ENCODE data around the gene PROS1. TPM values are rescaled to one million over a fixed set of nuclear protein-coding genes. Genes with fewer than 3 reads are reported as not detected.

The PROS1 gene
- total and polyA plus RNA-seq, 10 of the 15 experiments (the other 5 are each of a cell fraction or from before 2014, with no cell fraction given) = 0.10 TPM; not detected in 9

DNA sequence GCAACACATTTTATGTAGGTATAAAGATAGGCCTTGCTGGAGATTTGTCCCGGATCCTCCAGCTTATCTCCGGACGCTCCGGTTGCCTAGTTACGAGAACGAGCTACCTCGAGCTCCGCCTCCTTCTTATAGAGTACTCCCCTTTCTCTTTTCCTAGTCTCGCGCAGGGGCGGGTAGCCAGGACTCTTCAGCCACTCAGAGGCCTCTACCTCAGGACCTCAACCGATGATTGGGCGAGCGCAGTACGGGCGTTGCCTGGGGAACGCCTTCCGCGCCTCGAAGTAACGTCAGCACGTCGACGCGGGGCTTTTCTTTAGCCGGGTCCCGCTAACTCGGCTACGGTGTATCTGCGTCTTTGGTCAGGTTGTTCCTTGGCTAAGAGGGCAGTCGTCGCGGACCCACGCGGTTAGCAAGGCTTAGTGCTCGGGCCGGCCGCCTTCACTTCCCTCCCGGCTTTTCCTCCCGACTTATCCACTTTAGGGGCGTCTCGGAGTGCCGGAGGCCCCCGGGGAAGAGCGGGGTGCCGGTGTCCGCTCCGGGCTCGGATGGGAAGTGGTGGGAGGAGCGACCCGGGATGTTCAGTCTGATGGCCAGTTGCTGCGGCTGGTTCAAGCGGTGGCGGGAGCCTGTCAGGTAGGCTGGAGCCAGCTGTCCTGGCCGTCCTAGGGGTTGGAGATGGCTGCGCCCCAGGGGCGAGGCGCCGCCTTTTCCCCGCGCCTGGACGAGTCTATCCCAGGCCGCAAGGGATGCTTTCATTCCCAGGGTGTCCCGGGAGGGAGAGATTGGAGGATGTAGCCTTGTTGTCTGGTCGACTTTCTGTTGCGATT is 6.4 kb upstream of the PROS1 start, which contains the start of gene ARL13B (continued):
- TF ChIP-seq, protein P1, sequence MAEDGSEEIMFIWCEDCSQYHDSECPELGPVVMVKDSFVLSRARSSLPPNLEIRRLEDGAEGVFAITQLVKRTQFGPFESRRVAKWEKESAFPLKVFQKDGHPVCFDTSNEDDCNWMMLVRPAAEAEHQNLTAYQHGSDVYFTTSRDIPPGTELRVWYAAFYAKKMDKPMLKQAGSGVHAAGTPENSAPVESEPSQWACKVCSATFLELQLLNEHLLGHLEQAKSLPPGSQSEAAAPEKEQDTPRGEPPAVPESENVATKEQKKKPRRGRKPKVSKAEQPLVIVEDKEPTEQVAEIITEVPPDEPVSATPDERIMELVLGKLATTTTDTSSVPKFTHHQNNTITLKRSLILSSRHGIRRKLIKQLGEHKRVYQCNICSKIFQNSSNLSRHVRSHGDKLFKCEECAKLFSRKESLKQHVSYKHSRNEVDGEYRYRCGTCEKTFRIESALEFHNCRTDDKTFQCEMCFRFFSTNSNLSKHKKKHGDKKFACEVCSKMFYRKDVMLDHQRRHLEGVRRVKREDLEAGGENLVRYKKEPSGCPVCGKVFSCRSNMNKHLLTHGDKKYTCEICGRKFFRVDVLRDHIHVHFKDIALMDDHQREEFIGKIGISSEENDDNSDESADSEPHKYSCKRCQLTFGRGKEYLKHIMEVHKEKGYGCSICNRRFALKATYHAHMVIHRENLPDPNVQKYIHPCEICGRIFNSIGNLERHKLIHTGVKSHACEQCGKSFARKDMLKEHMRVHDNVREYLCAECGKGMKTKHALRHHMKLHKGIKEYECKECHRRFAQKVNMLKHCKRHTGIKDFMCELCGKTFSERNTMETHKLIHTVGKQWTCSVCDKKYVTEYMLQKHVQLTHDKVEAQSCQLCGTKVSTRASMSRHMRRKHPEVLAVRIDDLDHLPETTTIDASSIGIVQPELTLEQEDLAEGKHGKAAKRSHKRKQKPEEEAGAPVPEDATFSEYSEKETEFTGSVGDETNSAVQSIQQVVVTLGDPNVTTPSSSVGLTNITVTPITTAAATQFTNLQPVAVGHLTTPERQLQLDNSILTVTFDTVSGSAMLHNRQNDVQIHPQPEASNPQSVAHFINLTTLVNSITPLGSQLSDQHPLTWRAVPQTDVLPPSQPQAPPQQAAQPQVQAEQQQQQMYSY (CRISPR knock-in tag; IDR thresholded peaks at IDR 0.05) = no peak
- TF ChIP-seq RB1 (IDR thresholded peaks at IDR 0.05; ENCODE audit: borderline replicate concordance) (no peak), GABPA (IDR thresholded peaks at IDR 0.05; ENCODE audit: low read depth) (no peak), FOXM1 (IDR thresholded peaks at IDR 0.05; ENCODE audit: low read depth, low read length) (no peak), SREBF2 (IDR thresholded peaks at IDR 0.05; ENCODE audit: low read length) (no peak), SMAD1 (IDR thresholded peaks at IDR 0.05; ENCODE audit: low read depth, partially characterized antibody) (no peak), TBL1XR1 (IDR thresholded peaks at IDR 0.05; ENCODE audit: low read depth, low read length) (no peak), CHD1 (IDR thresholded peaks at IDR 0.05; ENCODE audit: low read depth, low read length) (no peak), PML (IDR thresholded peaks at IDR 0.05; ENCODE audit: low read length) (peak; percentile 55; the same call in 1 of the 2 replicates), ESRRA (IDR thresholded peaks at IDR 0.05; ENCODE audit: low read length) (no peak), EP300 (IDR thresholded peaks at IDR 0.05; ENCODE audit: borderline replicate concordance in 1 of 2, control insufficient read depth in 1 of 2, low read depth in 2 of 2, low read length in 2 of 2) (no peak), NR2C1 (IDR thresholded peaks at IDR 0.05) (no peak), ETV6 (conservative IDR thresholded peaks at IDR 0.05 in 1 of 2, IDR thresholded peaks at IDR 0.05 in 1 of 2; ENCODE audit: borderline replicate concordance in 1 of 2, low read depth in 1 of 2) (no peak), KAT2A (conservative IDR thresholded peaks at IDR 0.05; ENCODE audit: control insufficient read depth, low read depth, low read length) (no peak), MTA2 (IDR thresholded peaks at IDR 0.05; ENCODE audit: low read depth) (no peak), MTA3 (IDR thresholded peaks at IDR 0.05; ENCODE audit: borderline replicate concordance, low read length) (no peak), HDAC2 (IDR thresholded peaks at IDR 0.05) (no peak), MYB (IDR thresholded peaks at IDR 0.05; ENCODE audit: borderline replicate concordance, low read depth, low read length) (no peak), NFIC (IDR thresholded peaks at IDR 0.05; ENCODE audit: low read depth, low read length) (no peak)
- TF ChIP-seq, protein P2, sequence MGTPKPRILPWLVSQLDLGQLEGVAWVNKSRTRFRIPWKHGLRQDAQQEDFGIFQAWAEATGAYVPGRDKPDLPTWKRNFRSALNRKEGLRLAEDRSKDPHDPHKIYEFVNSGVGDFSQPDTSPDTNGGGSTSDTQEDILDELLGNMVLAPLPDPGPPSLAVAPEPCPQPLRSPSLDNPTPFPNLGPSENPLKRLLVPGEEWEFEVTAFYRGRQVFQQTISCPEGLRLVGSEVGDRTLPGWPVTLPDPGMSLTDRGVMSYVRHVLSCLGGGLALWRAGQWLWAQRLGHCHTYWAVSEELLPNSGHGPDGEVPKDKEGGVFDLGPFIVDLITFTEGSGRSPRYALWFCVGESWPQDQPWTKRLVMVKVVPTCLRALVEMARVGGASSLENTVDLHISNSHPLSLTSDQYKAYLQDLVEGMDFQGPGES (IDR thresholded peaks at IDR 0.05) = peak; percentile 84
- TF ChIP-seq, protein P3, sequence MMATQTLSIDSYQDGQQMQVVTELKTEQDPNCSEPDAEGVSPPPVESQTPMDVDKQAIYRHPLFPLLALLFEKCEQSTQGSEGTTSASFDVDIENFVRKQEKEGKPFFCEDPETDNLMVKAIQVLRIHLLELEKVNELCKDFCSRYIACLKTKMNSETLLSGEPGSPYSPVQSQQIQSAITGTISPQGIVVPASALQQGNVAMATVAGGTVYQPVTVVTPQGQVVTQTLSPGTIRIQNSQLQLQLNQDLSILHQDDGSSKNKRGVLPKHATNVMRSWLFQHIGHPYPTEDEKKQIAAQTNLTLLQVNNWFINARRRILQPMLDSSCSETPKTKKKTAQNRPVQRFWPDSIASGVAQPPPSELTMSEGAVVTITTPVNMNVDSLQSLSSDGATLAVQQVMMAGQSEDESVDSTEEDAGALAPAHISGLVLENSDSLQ (IDR thresholded peaks at IDR 0.05) = peak; percentile 56
- TF ChIP-seq, protein P4, sequence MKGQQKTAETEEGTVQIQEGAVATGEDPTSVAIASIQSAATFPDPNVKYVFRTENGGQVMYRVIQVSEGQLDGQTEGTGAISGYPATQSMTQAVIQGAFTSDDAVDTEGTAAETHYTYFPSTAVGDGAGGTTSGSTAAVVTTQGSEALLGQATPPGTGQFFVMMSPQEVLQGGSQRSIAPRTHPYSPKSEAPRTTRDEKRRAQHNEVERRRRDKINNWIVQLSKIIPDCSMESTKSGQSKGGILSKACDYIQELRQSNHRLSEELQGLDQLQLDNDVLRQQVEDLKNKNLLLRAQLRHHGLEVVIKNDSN (IDR thresholded peaks at IDR 0.05; ENCODE audit: borderline replicate concordance, extremely low read length, insufficient read depth, low read depth, low read length) = no peak
- TF ChIP-seq, protein P5, sequence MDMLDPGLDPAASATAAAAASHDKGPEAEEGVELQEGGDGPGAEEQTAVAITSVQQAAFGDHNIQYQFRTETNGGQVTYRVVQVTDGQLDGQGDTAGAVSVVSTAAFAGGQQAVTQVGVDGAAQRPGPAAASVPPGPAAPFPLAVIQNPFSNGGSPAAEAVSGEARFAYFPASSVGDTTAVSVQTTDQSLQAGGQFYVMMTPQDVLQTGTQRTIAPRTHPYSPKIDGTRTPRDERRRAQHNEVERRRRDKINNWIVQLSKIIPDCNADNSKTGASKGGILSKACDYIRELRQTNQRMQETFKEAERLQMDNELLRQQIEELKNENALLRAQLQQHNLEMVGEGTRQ (IDR thresholded peaks at IDR 0.05; ENCODE audit: borderline replicate concordance, low read depth, low read length) = no peak

Data from GM12878 (cell line).